Measurements from ENCODE around the gene MIAT. TPM values are rescaled to one million over a fixed set of nuclear protein-coding genes. Genes with fewer than 3 reads are reported as not detected.

The MIAT gene
- total RNA-seq, 1 donor from 2014 or later, result 0.12 TPM

DNA sequence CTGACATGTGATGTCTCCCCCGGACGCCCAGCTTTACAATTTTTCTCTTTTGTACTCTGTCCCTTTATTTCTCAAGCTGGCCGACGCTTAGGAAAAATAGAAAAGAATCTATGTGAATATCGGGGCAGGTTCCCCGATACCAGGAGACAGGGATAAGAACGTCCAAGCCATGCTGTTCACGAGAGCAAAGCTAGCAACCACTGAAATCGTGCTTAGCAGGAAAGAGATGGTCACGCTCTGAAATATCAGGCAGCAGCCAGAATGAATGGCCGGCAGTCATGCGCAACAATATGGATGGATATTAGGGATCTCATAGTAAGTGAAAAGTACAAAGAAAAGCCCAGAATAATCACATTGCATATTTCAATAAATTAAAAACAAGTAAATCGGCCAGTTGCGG lies 43.1 kb upstream of the MIAT start:
- TF ChIP-seq CTCF (conservative IDR thresholded peaks at IDR 0.05; ENCODE audit: low read depth, low read length), result no peak
- no peak overlapping the region for H3K4me3 ChIP-seq (ENCODE audit: low read depth, low read length)
- no peak for DNase-seq (ENCODE audit: low read depth)

DNA sequence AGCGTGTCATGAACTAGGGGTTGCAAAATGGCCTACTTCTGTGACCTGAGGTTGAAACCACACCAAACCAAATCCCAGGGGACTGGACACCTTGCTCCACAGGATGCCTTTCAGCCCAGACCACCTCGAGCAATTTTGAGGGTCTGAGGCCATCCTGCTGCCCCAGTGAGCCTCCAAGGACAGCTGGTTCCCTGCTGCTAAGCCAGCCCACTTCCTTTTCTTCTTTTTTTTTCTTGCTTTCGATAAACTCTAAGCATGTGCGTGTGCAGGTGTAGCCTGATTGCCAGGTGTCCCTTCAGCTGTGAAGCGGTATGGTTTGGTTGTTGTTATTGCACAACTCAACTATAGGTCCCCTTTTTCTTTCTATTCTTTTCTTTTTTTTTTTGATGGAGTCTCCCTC lies 42.2 kb upstream of the MIAT start:
- no peak overlapping the region for H3K4me3 ChIP-seq (ENCODE audit: low read depth, low read length)
- DNase-seq (ENCODE audit: low read depth), result no peak
- TF ChIP-seq CTCF (conservative IDR thresholded peaks at IDR 0.05; ENCODE audit: low read depth, low read length), result no peak

DNA sequence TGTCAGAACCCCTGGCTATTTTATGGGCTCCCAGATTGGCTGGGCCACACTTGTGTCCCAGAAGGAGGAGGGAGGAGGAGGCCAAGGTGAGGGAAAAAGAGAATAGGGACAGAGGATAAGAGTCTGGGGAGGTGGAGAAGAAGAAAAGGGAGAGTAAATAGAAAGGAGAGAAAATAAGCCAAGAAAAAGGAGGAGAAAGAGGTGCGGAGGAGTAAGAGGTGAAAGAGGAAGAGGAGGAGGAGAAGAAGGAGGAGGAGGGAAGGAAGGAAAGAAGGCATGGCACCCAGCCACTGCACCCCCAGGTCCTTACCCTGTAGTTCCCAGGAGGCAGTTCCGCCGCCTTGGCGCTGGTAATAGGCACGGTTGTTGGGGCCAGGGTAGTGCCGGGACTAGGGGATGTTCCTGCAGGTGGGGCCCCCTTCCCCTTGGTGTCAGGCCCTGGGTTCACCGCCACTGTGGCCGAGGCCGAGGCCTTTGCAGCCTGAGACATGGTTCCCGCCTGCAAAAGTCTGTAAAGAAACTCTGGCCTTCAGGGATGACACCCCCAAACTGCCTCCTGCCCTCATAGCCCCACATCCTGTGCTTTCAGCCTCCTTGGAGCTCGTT lies 41.5 kb upstream of the MIAT start:
- TF ChIP-seq CTCF (conservative IDR thresholded peaks at IDR 0.05; ENCODE audit: low read depth, low read length), result no peak
- DNase-seq (ENCODE audit: low read depth), result no peak
- no peak overlapping the region for H3K4me3 ChIP-seq (ENCODE audit: low read depth, low read length)

- TF ChIP-seq CTCF (conservative IDR thresholded peaks at IDR 0.05; ENCODE audit: low read depth, low read length), result no peak
- no peak overlapping the region for H3K4me3 ChIP-seq (ENCODE audit: low read depth, low read length)
- no peak for DNase-seq (ENCODE audit: low read depth)
These were observed 40.7 kb upstream of the MIAT start for GRCh38 chr22:26616650-26617049.

GRCh38 chr22:26617271-26618199 lies 39.9 kb upstream of the MIAT start, which contains the start of gene CRYBB1:
CRYBB1 (minus strand) TSS chr22:26618027; CDS start chr22:26616319, 1,708 bp downstream.
- no peak for TF ChIP-seq CTCF (conservative IDR thresholded peaks at IDR 0.05; ENCODE audit: low read depth, low read length)
- H3K4me3 ChIP-seq (ENCODE audit: low read depth, low read length), result no peak within 1 kb of the TSS
- no peak for DNase-seq (ENCODE audit: low read depth)

DNA sequence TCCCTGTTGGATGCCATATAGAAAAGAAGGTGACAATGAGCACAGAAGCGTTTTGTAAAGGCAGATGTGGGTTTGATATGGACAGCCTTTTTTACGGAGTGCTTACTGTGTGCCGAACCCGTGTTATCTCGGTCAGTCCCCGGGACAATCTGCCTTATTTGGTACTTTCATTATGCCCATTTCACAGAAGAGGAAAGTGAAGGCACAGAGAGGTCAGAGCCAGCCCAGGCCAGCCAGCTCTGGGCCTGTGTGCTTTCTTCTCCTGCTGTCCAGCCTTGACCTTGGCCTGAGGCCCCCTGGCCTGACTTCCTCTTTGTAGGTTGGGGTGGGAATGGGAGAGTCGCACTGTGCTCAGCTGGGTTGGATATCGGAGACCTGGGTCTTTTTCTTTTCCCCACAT lies 38.9 kb upstream of the MIAT start:
- no peak for TF ChIP-seq CTCF (conservative IDR thresholded peaks at IDR 0.05; ENCODE audit: low read depth, low read length)
- no peak for DNase-seq (ENCODE audit: low read depth)
- no peak overlapping the region for H3K4me3 ChIP-seq (ENCODE audit: low read depth, low read length)

Data from epithelial cell of proximal tubule (primary cell).